Neural cell (in vitro differentiated cells): Measurements from ENCODE around the gene CLTC. TPM values are rescaled to one million over a fixed set of nuclear protein-coding genes. Genes with fewer than 3 reads are reported as not detected.
A peak's percentile ranks its signal among the peaks of the same experiment; 100 is the strongest.

Experiments used
- H2AFZ ChIP-seq: fragments of 200-600, 300-800 bp; sonication (generic), shearing (Covaris generic); 2 replicates; pipeline ENCODE4 v1.6.0; 2014; ENCODE audit warnings: low read depth, mild to moderate bottlenecking, antibody characterized with exemption, low read length, moderate library complexity
- H3F3A ChIP-seq: fragments of 200-600 bp; shearing (Covaris generic); 2 replicates; pipeline ENCODE4 v1.6.1; 2016; ENCODE audit warnings: mild to moderate bottlenecking, moderate library complexity, mixed read lengths, antibody characterized with exemption, low read length; ENCODE audit not compliant: insufficient read depth, poor library complexity, severe bottlenecking
- H3K27ac ChIP-seq: fragments of 200-600, 300-800 bp; sonication (generic), shearing (Covaris generic); 2 replicates; pipeline ENCODE4 v1.5.1; 2014; ENCODE audit warnings: mild to moderate bottlenecking, low read length, moderate library complexity
- H3K27me3 ChIP-seq: fragments of 300-800, 200-600 bp; sonication (generic), shearing (Covaris generic); 2 replicates; pipeline ENCODE4 v1.6.0; 2014; ENCODE audit warnings: mild to moderate bottlenecking, low read depth, low read length, moderate library complexity; ENCODE audit not compliant: insufficient read depth
- H3K36me3 ChIP-seq: fragments of 300-800, 200-600 bp; sonication (generic), shearing (Covaris generic); 2 replicates; pipeline ENCODE4 v1.5.1; 2014; ENCODE audit warnings: mild to moderate bottlenecking, antibody characterized with exemption, low read length, moderate library complexity; ENCODE audit not compliant: insufficient read depth
- H3K4me2 ChIP-seq: fragments of 300-800, 200-600 bp; sonication (generic), shearing (Covaris generic); 2 replicates; pipeline ENCODE4 v1.6.0; 2014; ENCODE audit warnings: mild to moderate bottlenecking, low read length
- H3K4me3 ChIP-seq: fragments of 300-800, 200-600 bp; sonication (generic), shearing (Covaris generic); 2 replicates; pipeline ENCODE4 v1.5.1; 2014; ENCODE audit warnings: mild to moderate bottlenecking, low read length, moderate library complexity
- H3K79me2 ChIP-seq: fragments of 200-600 bp; shearing (Covaris generic); replicated peaks from 2 replicates; pipeline ENCODE4 v1.6.0; 2014; ENCODE audit warnings: mild to moderate bottlenecking, low read length, moderate library complexity; ENCODE audit not compliant: insufficient read depth
- H3K9ac ChIP-seq: fragments of 300-800, 200-600 bp; sonication (generic), shearing (Covaris generic); 2 replicates; pipeline ENCODE4 v1.6.1; 2016; ENCODE audit warnings: mild to moderate bottlenecking, low read length, mixed read lengths
- H3K9me2 ChIP-seq: fragments of 200-600 bp; shearing (Covaris generic); 2 replicates; pipeline ENCODE4 v1.6.1; 2016; ENCODE audit warnings: mild to moderate bottlenecking, low read length, mixed read lengths; ENCODE audit not compliant: insufficient read depth
- H3K9me3 ChIP-seq: fragments of 200-600, 300-800 bp; sonication (generic), shearing (Covaris generic); 2 replicates; pipeline ENCODE4 v1.6.1; 2016; ENCODE audit warnings: mild to moderate bottlenecking, mixed run types, low read length, moderate library complexity, mixed read lengths
- H4K20me1 ChIP-seq: fragments of 200-600 bp; shearing (Covaris generic); 2 replicates; pipeline ENCODE4 v1.6.1; 2016; ENCODE audit warnings: mild to moderate bottlenecking, mixed run types; ENCODE audit not compliant: insufficient read depth
- EP300 ChIP-seq: fragments of 450-650 bp; conservative IDR thresholded peaks from 2 replicates; pipeline ENCODE4 v1.6.1; 2014; ENCODE audit warnings: antibody characterized with exemption, mild to moderate bottlenecking, moderate library complexity; ENCODE audit not compliant: poor library complexity, severe bottlenecking
- EZH2 ChIP-seq: fragments of 200-600, 300-800 bp; shearing (Covaris generic), sonication (generic); IDR thresholded peaks from 2 replicates; pipeline ENCODE4 v1.6.1; 2014; ENCODE audit warnings: antibody characterized with exemption, low read length, borderline replicate concordance, mild to moderate bottlenecking; ENCODE audit not compliant: insufficient read depth, poor library complexity, severe bottlenecking
- MXI1 ChIP-seq: fragments of 450-650 bp; conservative IDR thresholded peaks from 2 replicates; pipeline ENCODE4 v1.6.1; 2014; ENCODE audit warnings: antibody characterized with exemption, mild to moderate bottlenecking; ENCODE audit not compliant: poor library complexity, severe bottlenecking
- POLR2AphosphoS5 ChIP-seq: IDR thresholded peaks from 2 replicates; pipeline ENCODE4 v1.6.1; 2012
- RAD21 ChIP-seq: fragments of 450-650 bp; conservative IDR thresholded peaks from 2 replicates; pipeline ENCODE4 v1.6.1; 2014; ENCODE audit warnings: antibody characterized with exemption, mild to moderate bottlenecking, moderate library complexity
- REST ChIP-seq: IDR thresholded peaks from 2 replicates; pipeline ENCODE4 v1.6.1; 2012; ENCODE audit warnings: borderline replicate concordance
- SMC3 ChIP-seq: fragments of 450-650 bp; conservative IDR thresholded peaks from 2 replicates; pipeline ENCODE4 v1.6.1; 2014; ENCODE audit warnings: antibody characterized with exemption, mild to moderate bottlenecking, moderate library complexity; ENCODE audit not compliant: poor library complexity
- TAF1 ChIP-seq: IDR thresholded peaks from 2 replicates; pipeline ENCODE4 v1.6.1; 2012; ENCODE audit warnings: low read depth
- polyA plus RNA-seq: library from polyadenylated mRNA; depleted of rRNA; stranded (reverse); fragments of >200 nt; gene quantifications from 2 replicates; pipeline ENCODE4 v1.2.3, GENCODE V29; 2014
- TF ChIP-seq, protein P1 (sequence below): fragments of 450-650 bp; IDR thresholded peaks from 2 replicates; pipeline ENCODE4 v1.5.1; 2014; ENCODE audit warnings: antibody characterized with exemption, mild to moderate bottlenecking, moderate library complexity; ENCODE audit not compliant: poor library complexity, severe bottlenecking

Gene CLTC
- polyA plus RNA-seq, 1 donor from 2014 or later = 218 TPM

- Histone ChIP-seq H4K20me1 (peaks cover 3% of the 10 kb centered on the region), H3K9me3 (no peaks in the 10 kb centered on the region), H2AFZ (no peak overlapping the region), H3K27me3 (no peaks in the 10 kb centered on the region), H3K36me3 (no peaks in the 10 kb centered on the region), H3K4me2 (peak overlapping the region; percentile 100), H3K9ac (peak overlapping the region; percentile 100), H3K27ac (peak overlapping the region; percentile 99), H3K79me2 (peaks cover 66% of the 10 kb centered on the region), H3F3A (peaks cover 13% of the 10 kb centered on the region), H3K9me2 (no peaks in the 10 kb centered on the region), H3K4me3 (peak overlapping the region; percentile 90)
- no peak for TF ChIP-seq EZH2
- TF ChIP-seq, protein P1, sequence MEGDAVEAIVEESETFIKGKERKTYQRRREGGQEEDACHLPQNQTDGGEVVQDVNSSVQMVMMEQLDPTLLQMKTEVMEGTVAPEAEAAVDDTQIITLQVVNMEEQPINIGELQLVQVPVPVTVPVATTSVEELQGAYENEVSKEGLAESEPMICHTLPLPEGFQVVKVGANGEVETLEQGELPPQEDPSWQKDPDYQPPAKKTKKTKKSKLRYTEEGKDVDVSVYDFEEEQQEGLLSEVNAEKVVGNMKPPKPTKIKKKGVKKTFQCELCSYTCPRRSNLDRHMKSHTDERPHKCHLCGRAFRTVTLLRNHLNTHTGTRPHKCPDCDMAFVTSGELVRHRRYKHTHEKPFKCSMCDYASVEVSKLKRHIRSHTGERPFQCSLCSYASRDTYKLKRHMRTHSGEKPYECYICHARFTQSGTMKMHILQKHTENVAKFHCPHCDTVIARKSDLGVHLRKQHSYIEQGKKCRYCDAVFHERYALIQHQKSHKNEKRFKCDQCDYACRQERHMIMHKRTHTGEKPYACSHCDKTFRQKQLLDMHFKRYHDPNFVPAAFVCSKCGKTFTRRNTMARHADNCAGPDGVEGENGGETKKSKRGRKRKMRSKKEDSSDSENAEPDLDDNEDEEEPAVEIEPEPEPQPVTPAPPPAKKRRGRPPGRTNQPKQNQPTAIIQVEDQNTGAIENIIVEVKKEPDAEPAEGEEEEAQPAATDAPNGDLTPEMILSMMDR = no peak
- TF ChIP-seq SMC3 = no peak
- no peak for TF ChIP-seq MXI1
- TF ChIP-seq REST = no peak
- no peak for TF ChIP-seq RAD21
- TF ChIP-seq EP300 = no peak
- no peak for TF ChIP-seq POLR2AphosphoS5
Measured at GRCh38 chr17:59620518-59621259, 994 bp downstream of the CLTC start.

GRCh38 chr17:59621771-59622170, 2.1 kb downstream of the CLTC start:
- peaks cover 13% of the 10 kb centered on the region for H3F3A ChIP-seq
- no peaks in the 10 kb centered on the region for H3K9me3 ChIP-seq
- H3K79me2 ChIP-seq = peaks cover 77% of the 10 kb centered on the region
- no peaks in the 10 kb centered on the region for H3K36me3 ChIP-seq
- H3K9ac ChIP-seq = peak overlapping the region; percentile 100
- peak overlapping the region; percentile 90 for H3K4me3 ChIP-seq
- H2AFZ ChIP-seq = no peak overlapping the region
- peak overlapping the region; percentile 99 for H3K27ac ChIP-seq
- H4K20me1 ChIP-seq = peaks cover 3% of the 10 kb centered on the region
- peak overlapping the region; percentile 100 for H3K4me2 ChIP-seq
- no peaks in the 10 kb centered on the region for H3K9me2 ChIP-seq
- no peak for TF ChIP-seq EP300
- TF ChIP-seq MXI1 = no peak
- no peak for TF ChIP-seq TAF1
- TF ChIP-seq POLR2AphosphoS5 = no peak
- H3K27me3 ChIP-seq = no peaks in the 10 kb centered on the region
